Activated gamma-delta T cell treated with anti-CD3 and anti-CD28 coated beads, Interleukin-2, amount 50 U/mL, for 16 hours (primary cell): ENCODE data around the gene FNDC8.
"Not testable (repeated sequence)": the region's sequence is repeated elsewhere in the genome, so short reads cannot be mapped to it uniquely, and the experiment has no call there.

Experiments
- DNase-seq: peaks from one replicate; pipeline ENCODE4 v3.0.0-alpha.2; 2020; ENCODE audit warnings: low read depth

Gene FNDC8

DNA sequence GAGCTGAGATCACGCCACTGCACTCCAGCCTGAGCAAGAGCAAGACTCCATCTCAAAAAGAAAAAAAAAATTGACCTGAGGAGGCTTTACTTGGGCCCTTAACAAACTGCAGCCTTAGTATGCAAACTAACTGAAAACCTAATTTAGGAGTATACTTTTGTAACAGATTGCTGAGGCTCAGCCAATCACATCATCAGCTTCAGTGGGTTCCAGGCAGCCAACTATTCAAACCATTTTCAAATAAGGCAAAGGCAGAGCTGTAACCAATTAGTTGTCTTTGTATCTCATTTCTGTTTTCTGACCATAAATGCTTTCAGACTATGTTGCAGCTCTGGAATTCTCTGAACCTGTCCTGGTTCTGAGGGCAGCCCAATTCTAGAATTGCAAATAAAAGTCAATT lies 25.7 kb upstream of the FNDC8 start:
- DNase-seq, result no peak

DNA sequence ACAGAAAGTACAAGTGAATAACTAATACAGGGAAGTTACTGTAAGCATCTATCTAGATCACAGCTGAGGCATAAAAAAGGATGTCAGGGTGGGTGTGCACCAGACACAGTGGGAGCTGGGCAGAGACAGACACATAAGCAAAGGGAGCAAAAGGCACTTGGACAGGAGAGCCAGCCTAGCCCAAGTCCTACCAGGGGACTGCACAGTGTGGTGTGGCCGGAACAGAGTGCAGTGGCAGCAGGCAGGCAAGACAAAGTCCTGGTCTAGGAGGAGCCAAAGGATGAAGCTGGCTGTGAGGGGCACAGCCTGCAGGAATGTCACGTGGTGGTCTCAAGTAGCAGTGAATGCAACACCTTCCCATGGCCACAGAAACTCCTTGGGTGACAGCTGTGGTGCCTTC lies 23.6 kb upstream of the FNDC8 start:
- DNase-seq, result no peak

DNA sequence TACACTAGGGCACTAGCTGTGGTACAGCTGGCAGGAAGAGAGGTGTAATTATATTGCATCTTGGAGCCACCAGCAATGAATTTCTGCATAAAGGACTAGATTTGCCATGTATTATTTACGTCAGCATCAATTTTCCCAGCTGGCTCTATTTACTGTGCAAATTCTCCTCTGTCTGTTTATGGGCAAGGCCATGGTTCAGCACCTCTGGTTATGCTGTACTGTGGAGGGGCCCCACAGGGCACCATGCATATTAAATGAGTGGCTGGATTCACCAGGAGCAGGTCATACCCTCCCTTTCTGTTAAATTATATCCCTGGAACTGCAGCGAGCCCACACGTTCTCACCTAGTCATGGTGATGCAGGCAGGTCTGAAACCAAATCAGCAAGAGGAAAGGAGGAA lies 21.5 kb upstream of the FNDC8 start:
- DNase-seq, result no peak

DNA sequence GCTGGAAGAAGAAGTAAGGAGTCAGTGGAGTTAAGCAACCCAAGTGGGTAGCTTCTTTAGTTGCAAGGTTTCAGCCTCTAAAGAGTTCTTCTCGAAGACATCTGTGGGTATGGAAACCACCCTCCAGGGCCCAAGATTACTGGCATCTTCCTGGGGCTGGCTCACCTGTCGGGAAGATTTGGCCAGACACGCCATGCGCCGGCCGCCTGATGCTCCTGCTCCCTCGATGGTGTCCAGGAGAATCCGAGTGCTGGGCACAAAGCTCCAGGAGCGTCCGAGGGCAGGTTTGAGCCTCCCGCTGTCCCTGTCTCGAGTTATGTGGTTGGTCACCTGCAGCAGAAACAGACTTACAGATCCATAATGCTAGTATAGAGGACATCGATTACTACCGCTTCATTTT lies 20.4 kb upstream of the FNDC8 start:
- no peak for DNase-seq

DNA sequence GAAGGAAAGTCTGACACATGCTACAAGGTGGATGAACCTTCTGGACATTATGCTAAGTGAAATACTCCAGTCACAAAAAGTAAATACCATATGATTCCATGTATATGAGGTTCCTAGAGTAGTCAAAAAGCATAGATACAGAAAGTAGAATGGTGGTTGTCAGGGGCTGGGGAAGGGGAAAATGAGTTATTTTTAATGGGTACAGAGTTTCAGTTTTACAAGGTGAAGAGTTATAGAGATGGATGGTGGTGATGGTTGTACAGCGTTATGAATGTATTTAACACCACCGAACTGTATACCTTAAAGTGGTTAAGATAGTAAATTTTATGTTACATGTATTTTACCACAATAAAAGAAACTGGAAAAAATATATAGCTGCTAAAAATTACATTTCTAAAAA lies 19.7 kb upstream of the FNDC8 start:
- DNase-seq, result no peak

DNA sequence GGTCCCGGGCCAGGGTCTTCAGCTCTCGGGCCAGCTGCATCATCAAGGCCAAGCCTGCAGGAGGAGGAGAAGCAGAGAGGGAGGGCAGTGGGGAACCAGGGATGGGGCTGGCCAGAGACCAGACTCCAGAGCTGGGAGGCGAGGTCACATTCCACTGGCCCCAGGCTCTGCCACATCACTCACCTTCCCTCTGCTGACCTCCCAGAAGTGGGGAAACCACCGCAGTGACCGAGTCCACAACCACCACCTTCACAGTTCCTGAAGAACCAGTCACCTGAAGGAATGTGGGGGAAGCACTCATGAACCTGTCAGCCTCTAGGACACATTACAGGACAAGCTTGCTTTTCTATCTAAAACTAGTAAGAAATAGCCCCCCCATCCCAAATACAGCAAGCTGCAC lies 18.1 kb upstream of the FNDC8 start:
- DNase-seq, result no peak

DNA sequence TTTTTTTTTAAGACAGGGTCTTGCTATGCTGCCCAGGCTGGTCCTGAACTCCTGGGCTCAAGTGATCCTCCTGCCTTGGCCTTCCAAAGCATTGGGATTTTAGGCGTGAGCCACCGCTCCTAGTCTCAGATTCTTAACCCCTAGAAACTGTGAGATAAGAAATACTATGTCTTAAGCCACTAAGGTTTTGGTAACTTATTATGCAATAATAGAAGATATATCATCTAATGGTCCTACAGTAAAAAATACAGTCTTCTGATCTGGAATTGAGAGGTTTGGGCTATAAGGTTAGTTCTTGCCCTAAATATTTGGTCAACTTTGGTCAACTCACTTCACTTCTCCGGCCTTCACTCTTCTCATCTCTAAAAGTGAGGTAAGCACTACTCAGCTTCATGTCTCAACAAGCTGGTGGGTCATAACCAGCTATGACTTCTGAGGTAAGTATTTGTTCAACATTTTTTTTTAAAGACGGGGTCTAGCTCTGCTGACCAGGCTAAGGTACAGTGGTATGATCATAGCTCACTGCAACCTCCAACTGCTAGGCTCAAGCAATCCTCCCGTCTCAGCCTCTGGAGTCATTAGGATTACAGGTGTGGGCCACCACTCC lies 16.5 kb upstream of the FNDC8 start:
- DNase-seq, result no peak

DNA sequence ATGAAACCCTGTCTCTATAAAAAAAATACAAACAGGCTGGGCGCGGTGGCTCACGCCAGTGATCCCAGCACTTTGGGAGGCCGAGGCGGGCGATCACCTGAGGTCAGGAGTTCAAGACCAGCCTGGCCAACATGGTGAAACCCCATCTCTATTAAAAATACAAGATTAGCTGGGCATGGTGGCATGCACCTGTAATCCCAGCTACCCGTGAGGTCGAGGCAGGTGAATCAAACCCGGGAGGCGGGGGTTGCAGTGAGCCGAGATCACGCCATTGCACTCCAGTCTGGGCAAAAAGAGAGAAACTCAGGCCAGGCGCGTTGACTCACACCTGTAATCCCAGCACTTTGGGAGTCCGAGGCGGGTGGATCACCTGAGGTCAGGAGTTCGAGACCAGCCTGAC lies 10.6 kb upstream of the FNDC8 start:
- not testable (repeated sequence) for DNase-seq

DNA sequence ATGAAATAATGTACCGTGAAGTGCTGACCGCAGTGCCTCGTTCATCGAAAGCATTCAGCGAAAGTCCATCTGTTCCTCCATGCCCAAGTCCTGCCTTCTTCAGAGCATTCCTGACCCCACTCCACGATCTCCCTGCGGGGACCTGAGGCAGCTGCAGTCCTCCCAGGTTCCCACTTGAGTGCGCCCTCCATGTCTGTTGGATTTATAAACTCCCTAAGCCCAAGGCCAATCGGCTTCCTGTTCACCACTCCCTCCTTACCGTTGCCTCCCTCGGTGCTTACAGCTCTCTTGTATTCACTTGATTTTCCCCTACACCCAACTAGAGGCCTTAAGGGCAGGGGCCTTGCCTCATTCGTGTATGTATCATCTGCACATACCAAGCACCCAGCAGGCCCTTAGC lies 4.6 kb upstream of the FNDC8 start:
- no peak for DNase-seq

DNA sequence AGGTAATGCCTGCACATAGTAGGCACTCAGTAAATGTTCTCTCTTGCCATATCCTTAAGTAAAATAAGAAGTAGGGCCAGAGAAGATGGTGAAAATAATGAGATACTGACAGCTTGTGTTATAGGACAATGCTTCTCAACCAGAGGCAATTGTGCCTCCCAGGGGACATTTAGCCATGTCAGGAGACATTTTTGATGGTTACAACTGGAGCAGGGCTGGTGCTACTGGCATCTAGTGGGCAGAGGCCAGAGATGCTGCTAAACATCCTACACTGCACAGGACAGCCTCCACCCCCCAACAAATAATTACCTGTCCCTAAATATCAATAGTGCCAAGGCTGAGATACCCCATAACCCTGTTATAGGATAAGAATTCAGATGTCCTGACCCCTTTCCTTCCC lies 3.4 kb upstream of the FNDC8 start:
- no peak for DNase-seq

DNA sequence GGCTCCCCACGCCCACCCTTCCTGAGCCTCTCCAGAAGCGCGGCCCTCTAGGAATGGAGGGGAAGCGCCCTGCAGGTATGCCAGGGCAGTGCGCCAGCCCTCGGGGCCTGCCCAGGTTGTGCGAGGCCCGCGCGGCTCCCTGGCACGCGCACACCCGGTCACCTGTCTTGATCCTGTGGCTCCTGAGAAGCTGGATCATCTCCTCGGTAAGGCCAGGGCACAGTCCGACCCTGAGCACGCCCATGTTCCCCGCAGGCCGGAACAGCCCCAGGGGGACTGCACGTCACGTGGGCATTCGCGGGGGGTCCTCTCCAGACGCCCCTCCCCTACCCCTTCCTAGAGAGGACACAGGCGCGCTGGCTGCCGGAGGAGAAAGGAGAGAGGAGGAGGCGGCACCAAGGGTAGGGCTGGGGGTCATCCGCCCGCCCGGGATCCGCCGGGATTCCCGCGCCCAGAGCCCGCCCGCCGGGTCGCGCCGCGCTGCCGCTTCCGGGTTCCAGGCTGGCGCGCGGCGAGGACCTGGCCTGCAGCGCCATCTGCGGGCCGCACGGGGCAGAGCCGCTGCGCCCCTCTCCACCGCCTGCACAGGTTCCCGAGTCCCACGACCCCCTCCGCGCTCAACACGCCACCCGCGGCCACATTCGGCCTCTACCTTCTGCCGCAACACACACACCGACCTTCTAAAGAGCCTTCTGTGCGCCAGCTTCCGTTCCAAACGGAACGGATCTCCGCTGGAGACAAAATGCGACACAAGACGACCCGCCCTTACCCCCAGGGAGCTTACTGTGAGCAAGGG lies 1.8 kb upstream of the FNDC8 start, which contains the start of gene RAD51D:
TSS of gene RAD51D (minus strand) at position 491 of the 796 bp plus-strand sequence. CDS start at position 244, 247 bp downstream.
- peak; percentile 61 for DNase-seq

DNA sequence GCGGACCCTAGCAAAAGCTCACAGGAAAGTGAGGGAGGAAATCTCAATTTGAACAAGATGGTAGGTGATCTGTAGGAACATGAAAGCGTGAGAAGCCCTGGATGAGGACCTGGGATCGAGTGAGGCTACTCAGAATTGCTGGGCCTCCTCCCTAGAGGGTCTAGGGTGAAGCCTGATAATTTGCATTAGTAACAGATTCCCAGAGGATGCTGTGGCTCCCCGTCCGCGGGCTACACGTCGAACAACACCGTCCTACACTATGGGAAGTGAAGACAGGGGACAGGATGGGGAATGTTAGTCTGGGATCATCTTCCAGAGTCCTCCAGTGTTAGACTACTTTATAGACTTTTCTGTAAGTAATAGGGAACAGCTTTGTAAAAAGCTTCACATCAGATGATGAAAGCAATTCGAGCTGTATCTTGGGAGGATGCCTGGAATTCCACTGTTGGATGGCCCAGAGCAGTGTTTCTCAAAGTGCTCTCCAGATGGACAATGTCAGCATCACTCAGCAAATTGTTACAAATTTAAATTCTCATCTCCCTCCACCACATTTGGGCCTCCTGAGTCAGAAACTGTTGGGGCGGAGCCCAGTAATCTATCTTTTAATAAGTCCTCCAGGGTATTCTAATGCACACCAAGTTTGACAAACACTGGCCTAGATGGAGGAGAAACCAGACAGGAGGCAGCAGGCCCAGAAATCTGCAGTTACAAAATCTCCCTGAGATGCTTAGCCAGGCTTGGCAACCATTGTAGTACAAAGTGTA lies 6.5 kb downstream of the FNDC8 start:
- no peak for DNase-seq

DNA sequence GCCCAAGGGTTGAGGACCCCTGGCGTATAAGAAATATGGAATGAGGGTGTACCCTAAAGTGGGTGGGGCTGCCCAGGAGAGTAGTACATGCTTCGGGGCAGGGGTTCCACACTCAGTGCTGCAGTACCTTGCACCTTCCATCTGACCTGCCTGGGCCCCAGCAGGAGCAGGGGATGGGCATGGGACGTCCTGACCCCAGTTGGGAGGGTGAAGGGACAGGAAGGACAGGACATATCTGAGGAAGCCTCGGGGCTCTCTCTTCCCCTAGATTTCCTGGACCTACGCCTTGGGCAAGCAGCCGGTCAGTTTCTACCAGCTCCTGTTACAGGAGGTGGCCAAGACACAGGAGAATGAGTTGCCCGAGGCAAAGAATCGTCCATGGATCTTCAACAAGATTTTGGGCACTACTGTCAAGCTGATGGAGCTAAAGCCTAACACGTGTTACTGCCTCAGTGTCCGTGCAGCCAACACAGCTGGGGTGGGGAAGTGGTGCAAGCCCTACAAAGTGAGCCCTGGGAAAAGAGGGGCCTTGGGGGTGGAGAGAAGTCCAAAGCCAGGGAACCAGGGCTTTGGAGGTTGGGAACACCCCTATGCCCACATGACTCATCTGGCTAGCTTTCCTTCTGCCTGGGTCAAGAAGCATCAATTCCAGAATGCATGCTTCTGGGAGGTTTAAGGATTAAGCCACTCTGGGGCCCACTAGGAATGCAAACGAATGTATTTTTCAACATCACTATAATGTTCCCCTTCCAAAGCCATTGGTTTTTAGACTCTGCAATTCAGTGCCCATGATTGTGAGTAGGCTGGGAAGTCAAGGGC lies 7.9 kb downstream of the FNDC8 start:
- DNase-seq, result no peak

DNA sequence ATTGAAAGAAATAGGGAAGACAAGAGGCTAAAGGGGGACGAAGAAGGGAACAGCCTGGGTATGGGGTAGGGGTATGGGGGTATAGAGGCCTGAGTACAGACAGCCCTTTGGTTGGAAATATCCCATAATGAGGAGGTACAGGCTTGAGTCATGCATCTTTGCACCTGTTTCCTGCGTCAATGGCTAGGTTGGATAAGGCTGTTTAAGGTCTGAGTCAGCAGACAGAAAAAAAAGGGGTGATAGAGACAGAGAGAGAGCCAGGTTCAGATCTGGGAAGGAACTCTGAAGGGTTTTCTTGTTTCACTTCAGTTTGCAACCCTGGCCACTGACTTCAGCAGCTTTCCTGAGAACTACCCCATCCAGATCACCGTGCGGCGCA lies 8.5 kb downstream of the FNDC8 start:
- DNase-seq, result no peak

DNA sequence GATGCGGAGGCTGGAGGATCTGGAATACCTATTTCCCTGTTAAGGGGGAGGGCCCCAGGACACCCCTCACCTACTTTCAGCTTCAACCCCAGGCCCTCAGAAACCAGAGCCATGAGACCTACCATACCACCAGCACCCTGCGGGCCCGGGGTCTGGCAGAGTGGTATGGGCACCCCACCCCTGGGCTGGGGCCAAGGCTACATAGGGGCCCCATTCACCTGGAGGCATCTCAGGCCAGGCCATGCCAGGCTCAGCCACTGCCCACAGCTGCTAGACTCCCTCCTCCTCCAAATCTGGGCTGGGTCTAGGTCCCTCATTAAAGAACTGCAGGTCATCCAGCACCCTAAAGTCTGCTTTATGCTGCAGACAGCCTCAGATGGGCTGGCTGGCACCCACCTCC lies 9.0 kb downstream of the FNDC8 start:
- DNase-seq, result no peak

DNA sequence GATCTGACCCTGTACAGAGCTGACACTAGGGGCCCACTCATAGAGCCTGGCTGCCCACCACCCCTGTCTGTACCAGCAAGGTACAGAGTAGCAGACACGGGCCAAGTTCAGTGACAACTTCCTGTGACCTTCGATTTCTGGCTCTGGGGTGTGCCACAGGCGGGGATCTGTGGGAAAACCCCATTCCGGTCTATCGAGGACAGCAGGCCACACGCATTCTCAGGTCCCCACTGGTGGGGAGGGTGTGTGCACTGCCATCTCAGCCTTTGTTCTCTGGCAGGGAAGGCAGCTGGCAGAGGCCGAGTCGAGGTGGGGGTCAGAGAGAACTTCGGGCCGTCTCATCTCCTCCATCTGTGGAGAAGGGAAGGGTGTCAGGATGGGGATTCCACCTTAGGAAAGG lies 10.7 kb downstream of the FNDC8 start:
- DNase-seq, result no peak

DNA sequence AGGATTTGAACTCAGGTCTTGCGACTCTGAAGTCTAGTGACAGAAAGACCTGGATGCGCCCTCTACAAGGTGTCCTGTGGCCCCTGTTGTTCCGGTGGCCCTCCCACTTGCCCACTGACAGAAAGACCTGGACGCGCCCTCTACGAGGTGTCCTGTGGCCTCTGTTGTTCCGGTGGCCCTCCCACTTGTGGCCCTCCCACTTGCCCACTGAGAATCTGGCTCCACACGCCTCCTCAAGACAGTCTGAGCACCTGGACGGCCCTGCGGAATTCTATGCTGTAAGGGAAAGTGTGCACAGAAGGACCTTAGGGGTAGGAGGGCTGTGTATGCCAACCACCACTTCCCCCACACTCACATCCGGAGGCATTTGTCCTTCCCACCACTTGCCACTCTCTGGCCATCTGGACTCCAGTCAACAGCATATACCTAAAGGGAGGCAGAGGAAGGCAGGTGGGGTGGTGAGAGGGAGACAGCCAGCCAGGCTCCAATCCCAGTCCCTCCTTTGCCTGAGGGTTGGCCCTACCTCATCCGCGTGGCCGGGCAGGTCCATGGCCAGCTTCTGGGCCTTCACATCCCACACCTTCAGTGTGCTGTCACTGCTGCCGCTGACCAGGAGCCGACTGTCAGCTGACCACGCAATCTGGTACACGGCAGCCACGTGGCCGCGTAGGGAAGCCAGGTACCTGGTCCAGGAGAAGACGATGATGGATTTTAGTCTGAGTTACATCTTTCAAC lies 11.6 kb downstream of the FNDC8 start:
- DNase-seq, result no peak

DNA sequence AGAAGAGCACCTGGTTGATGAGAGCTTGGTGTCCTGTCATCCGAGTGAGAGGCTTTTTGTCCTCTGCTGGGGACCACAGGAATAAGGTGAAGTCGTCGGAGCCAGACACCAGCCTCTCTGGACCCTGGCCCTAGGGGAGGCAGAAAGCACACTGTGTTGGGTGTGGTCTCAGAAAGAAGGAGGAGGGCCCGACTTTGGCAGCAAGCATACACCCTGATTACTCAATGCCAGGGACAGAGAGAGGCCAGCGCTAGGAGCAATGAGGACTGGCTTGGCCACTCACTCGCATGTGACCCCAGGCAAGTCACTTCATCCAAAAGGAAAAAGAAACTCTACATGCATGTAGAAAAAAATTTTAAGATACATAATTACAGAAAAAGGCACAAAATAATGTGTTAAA lies 13.9 kb downstream of the FNDC8 start:
- no peak for DNase-seq

DNA sequence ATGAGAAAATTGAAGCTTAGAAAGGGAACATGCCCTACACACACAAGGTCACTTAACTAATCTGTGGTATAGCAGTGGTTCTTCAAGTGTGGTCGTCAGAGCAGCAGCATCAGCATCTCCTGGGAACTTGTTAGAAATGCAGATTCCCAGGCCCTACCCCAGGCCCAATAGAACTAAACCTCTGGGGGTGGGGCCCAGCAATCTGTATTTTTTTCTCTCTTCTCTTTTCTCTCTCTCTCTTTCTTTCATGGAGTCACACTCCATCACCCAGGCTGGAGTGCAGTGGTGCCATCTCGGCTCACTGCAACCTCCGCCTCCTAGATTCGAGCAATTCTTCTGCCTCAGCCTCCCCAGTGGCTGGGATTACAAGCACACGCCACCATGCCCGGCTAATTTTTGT lies 16.8 kb downstream of the FNDC8 start:
- DNase-seq, result no peak

DNA sequence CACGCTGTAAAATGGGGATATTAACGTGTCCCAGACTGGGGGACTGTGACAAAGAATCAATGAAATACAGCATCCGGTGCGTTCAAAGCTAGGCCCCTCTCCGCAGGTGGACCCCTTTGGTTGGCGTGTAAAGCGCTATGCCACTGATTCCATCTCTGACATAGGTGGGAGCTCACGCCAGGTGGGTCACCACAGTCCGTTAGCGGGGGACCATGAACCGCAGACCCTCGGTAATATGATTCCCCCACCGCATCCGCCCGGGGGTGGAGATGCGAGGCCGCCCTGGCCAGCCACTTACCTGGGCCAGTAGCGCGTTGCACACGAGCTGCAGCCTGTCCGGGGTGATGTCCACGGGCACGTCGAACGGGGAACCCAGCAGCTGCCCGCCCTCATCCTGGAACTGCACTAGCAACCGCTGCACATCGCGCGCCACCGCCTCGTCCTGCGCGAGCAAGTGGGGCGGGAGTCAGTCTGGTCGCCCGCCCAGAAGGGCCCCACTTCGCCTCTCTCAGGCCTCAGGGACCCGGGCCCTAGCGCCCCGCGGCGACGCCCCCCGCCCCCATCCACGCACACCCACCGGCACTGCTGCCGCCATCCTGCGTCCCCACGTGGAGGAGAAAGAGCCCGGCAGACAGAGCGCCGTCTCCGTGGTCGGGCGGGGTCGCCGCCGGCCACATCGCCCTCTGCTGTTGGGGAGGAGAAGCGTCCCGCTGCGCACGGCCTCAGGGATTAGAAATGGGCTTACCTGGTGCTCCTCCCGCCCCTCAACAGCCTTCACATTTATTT lies 20.5 kb downstream of the FNDC8 start, which contains the start of gene NLE1:
TSS of gene NLE1 (minus strand) at position 623 of the 786 bp plus-strand sequence. CDS start at position 595, 28 bp downstream.
- DNase-seq, result peak; percentile 81

DNA sequence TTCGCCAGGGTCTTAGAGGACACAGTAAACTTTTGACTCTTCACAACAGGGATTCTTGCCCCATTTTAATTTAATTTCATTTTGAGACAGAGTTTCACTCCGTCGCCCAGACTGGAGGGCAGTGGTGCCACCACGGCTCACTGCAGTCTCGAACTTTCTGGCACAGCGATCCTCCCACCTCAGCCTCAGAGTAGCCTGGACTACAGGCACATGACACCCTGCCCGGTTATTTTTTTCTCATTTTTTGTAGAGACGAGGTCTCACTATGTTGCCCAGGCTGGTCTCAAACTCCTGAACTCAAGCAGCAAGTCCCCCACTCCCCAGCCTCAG lies 21.0 kb downstream of the FNDC8 start:
- DNase-seq, result no peak
